CD14-positive monocyte (primary cell): Measurements from ENCODE around the gene RAB11FIP3. TPM values are rescaled to one million over a fixed set of nuclear protein-coding genes. Genes with fewer than 3 reads are reported as not detected.

Source experiments
- DNase-seq, 3 donors: peaks; one replicate each; pipeline ENCODE4 v3.0.0-alpha.2; 2011 to 2022
- H2AFZ ChIP-seq: 2 replicates; pipeline ENCODE4 v1.6.0; 2012; ENCODE audit warnings: mild to moderate bottlenecking, low read depth, low read length, inconsistent platforms; ENCODE audit not compliant: insufficient read depth, poor library complexity, severe bottlenecking
- H3K27ac ChIP-seq, 2 donors: 1 replicate in 1 of 2; 2 replicates in 1 of 2; pipeline ENCODE4 v1.5.1; 2012 to 2013; ENCODE audit warnings: low read length in 2 of 2, control low read depth in 1 of 2, inconsistent platforms in 1 of 2, low read depth in 1 of 2, mild to moderate bottlenecking in 1 of 2
- H3K27me3 ChIP-seq, 2 donors: one replicate each; pipeline versions ENCODE4 v1.6.0 to v1.6.1; 2011 to 2013; ENCODE audit warnings: low read length in 2 of 2; ENCODE audit not compliant: control insufficient read depth in 2 of 2, insufficient read depth in 2 of 2
- H3K36me3 ChIP-seq, 2 donors: replicated peaks in 1 of 2; 1 replicate in 1 of 2; 2 replicates in 1 of 2; pipeline versions ENCODE4 v1.5.1 to v1.6.1; 2012 to 2013; ENCODE audit warnings: low read length in 2 of 2, control low read depth in 1 of 2, inconsistent platforms in 1 of 2, mild to moderate bottlenecking in 1 of 2; ENCODE audit not compliant: insufficient read depth in 2 of 2, control insufficient read depth in 1 of 2
- H3K4me1 ChIP-seq, 2 donors: 1 replicate in 1 of 2; 2 replicates in 1 of 2; pipeline versions ENCODE4 v1.5.1 to v1.6.1; 2012 to 2013; ENCODE audit warnings: low read length in 2 of 2, control low read depth in 1 of 2, inconsistent platforms in 1 of 2, mild to moderate bottlenecking in 1 of 2, moderate library complexity in 1 of 2; ENCODE audit not compliant: insufficient read depth in 2 of 2, control insufficient read depth in 1 of 2
- H3K4me2 ChIP-seq: replicated peaks from 2 replicates; pipeline ENCODE3; 2012; ENCODE audit warnings: low read length, moderate library complexity, mild to moderate bottlenecking; ENCODE audit not compliant: poor library complexity, severe bottlenecking; ENCODE audit errors: extremely low read depth
- H3K4me3 ChIP-seq, 3 experiments: fragments of 200-600 bp in 1 of 3; sonication (generic) in 1 of 3; replicated peaks in 1 of 3; 1 replicate in 2 of 3; 2 replicates in 1 of 3; pipeline ENCODE4 v1.5.1; 2011 to 2013; ENCODE audit warnings: low read length in 3 of 3, mild to moderate bottlenecking in 3 of 3, control low read depth in 2 of 3, low read depth in 2 of 3, inconsistent platforms in 1 of 3, moderate library complexity in 1 of 3
- H3K79me2 ChIP-seq: 2 replicates; pipeline ENCODE4 v1.6.0; 2012; ENCODE audit warnings: mild to moderate bottlenecking, control low read depth, inconsistent platforms, low read length, moderate library complexity; ENCODE audit not compliant: insufficient read depth
- H3K9ac ChIP-seq: 2 replicates; pipeline ENCODE4 v1.6.0; 2017; ENCODE audit warnings: low read length, mild to moderate bottlenecking; ENCODE audit not compliant: insufficient read depth, poor library complexity, severe bottlenecking
- H3K9me3 ChIP-seq, 2 donors: replicated peaks in 1 of 2; 1 replicate in 1 of 2; 2 replicates in 1 of 2; pipeline versions ENCODE4 v1.5.1 to v1.6.1; 2012 to 2013; ENCODE audit warnings: low read length in 2 of 2, control low read depth in 1 of 2; ENCODE audit not compliant: control insufficient read depth in 1 of 2, insufficient read depth in 1 of 2
- H4K20me1 ChIP-seq: 2 replicates; pipeline ENCODE4 v1.6.0; 2012; ENCODE audit warnings: mild to moderate bottlenecking, low read length, control low read depth, moderate library complexity; ENCODE audit not compliant: insufficient read depth
- H3K27ac Mint-ChIP-seq, 7 donors: one replicate each; pipeline ENCODE4 v1.8.0; 2020; ENCODE audit warnings: mild to moderate bottlenecking in 7 of 7, mixed read lengths in 7 of 7, moderate library complexity in 6 of 7, inconsistent platforms in 2 of 7
- H3K27me3 Mint-ChIP-seq, 3 donors: one replicate each; pipeline ENCODE4 v1.8.0; 2021 to 2022; ENCODE audit warnings: low read depth in 3 of 3, mild to moderate bottlenecking in 3 of 3, mixed read lengths in 3 of 3, moderate library complexity in 3 of 3, inconsistent platforms in 1 of 3
- H3K36me3 Mint-ChIP-seq, 2 donors: one replicate each; pipeline ENCODE4 v1.8.0; 2020; ENCODE audit warnings: mixed read lengths in 2 of 2, inconsistent platforms in 1 of 2, mild to moderate bottlenecking in 1 of 2
- H3K4me1 Mint-ChIP-seq: one replicate; pipeline ENCODE4 v1.8.0; 2020; ENCODE audit warnings: mild to moderate bottlenecking, mixed read lengths
- H3K4me3 Mint-ChIP-seq, 2 donors: one replicate each; pipeline ENCODE4 v1.8.0; 2020; ENCODE audit warnings: mild to moderate bottlenecking in 2 of 2, mixed read lengths in 2 of 2, moderate library complexity in 1 of 2
- H3K9me3 Mint-ChIP-seq, 7 donors: one replicate each; pipeline ENCODE4 v1.8.0; 2020 to 2022; ENCODE audit warnings: mixed read lengths in 7 of 7, mild to moderate bottlenecking in 6 of 7, moderate library complexity in 6 of 7, inconsistent platforms in 2 of 7
- CTCF ChIP-seq: fragments of 200-600 bp; IDR thresholded peaks from one replicate; pipeline ENCODE4 v1.8.0; 2022; ENCODE audit warnings: antibody characterized with exemption, mild to moderate bottlenecking
- WGBS: methylation state at CpG from one replicate; pipeline ENCODE4 v1.1.5; 2013; ENCODE audit warnings: missing lambda C conversion rate; ENCODE audit not compliant: insufficient coverage; 5-methylcytosine and 5-hydroxymethylcytosine counted together
- intact Hi-C, 2 donors: fragments of 100-400 bp; cut with micrococcal nuclease; formaldehyde crosslinking; loops; one replicate each; pipeline versions ENCODE4 v1.15.0 to v1.15.1; 2023
- polyA plus RNA-seq, 3 donors: library from polyadenylated mRNA; depleted of rRNA in 1 of 3; unstranded in 2 of 3; stranded (reverse) in 1 of 3; fragments of 300-500 nt in 2 of 3; fragments of >200 nt in 1 of 3; fragmentation: Illumina TruSeq in 2 of 3; gene quantifications; 1 replicate in 2 of 3; 2 replicates in 1 of 3; pipeline ENCODE4 v1.2.3, GENCODE V29; 2012 to 2021

RAB11FIP3 gene
- polyA plus RNA-seq, 3 donors = 0.37 to 7.5 (median 0.49) TPM

GRCh38 chr16:410516-411178 is 14.8 kb upstream of the RAB11FIP3 start:
- Mint-ChIP-seq H3K36me3 (peaks cover 0 to 4% of the 10 kb centered on the region in 2 donors), H3K27me3 (peaks cover 0 to 1% (median 1%) of the 10 kb centered on the region in 3 donors), H3K9me3 (no peaks in the 10 kb centered on the region), H3K4me3 (no peak overlapping the region), H3K27ac (no peak overlapping the region), H3K4me1 (no peaks in the 10 kb centered on the region)
- no peaks in the 10 kb centered on the region for H3K79me2 ChIP-seq
- intact Hi-C loops = no loop called here
- H3K9me3 ChIP-seq = no peaks in the 10 kb centered on the region
- DNase-seq = no peak
- TF ChIP-seq CTCF = no peak
- no peaks in the 10 kb centered on the region for H4K20me1 ChIP-seq
- H3K9ac ChIP-seq = no peak overlapping the region
- WGBS = 96% methylated on average over 36 of the region's 36 CpGs
- no peak overlapping the region for H3K27ac ChIP-seq
- no peak overlapping the region for H3K4me3 ChIP-seq
- H3K4me2 ChIP-seq = no peak overlapping the region
- H2AFZ ChIP-seq = no peak overlapping the region
- no peaks in the 10 kb centered on the region for H3K36me3 ChIP-seq
- H3K4me1 ChIP-seq = no peaks in the 10 kb centered on the region
- H3K27me3 ChIP-seq = no peaks in the 10 kb centered on the region

- no peak overlapping the region for H3K27ac Mint-ChIP-seq
- Histone ChIP-seq H3K79me2 (no peaks in the 10 kb centered on the region), H3K36me3 (no peaks in the 10 kb centered on the region), H3K9me3 (no peaks in the 10 kb centered on the region), H3K4me2 (no peak overlapping the region), H3K4me1 (no peaks in the 10 kb centered on the region), H3K27ac (no peak overlapping the region), H4K20me1 (no peaks in the 10 kb centered on the region), H3K4me3 (no peak overlapping the region), H3K9ac (no peak overlapping the region), H2AFZ (no peak overlapping the region), H3K27me3 (no peaks in the 10 kb centered on the region)
- H3K4me1 Mint-ChIP-seq = no peaks in the 10 kb centered on the region
- H3K27me3 Mint-ChIP-seq = peaks cover 0 to 1% (median 1%) of the 10 kb centered on the region in 3 donors
- H3K4me3 Mint-ChIP-seq = no peak overlapping the region
- intact Hi-C loops = no loop called here
- H3K36me3 Mint-ChIP-seq = peaks cover 0 to 4% of the 10 kb centered on the region in 2 donors
- no peak for TF ChIP-seq CTCF
- no peaks in the 10 kb centered on the region for H3K9me3 Mint-ChIP-seq
- no peak for DNase-seq
- WGBS = 97% methylated on average over 23 of the region's 26 CpGs
These were observed 13.7 kb upstream of the RAB11FIP3 start for GRCh38 chr16:411576-412265.
